ENCODE measurements around the gene PLEK.

- no peak for TF ChIP-seq TAF1 (IDR thresholded peaks at IDR 0.05; ENCODE audit: low read depth)
- TF ChIP-seq CTCF (IDR thresholded peaks at IDR 0.05; ENCODE audit: poor library complexity, severe bottlenecking): no peak
- no peak for TF ChIP-seq EP300 (conservative IDR thresholded peaks at IDR 0.05; ENCODE audit: poor library complexity, severe bottlenecking)
- no peak for TF ChIP-seq POLR2AphosphoS5 (IDR thresholded peaks at IDR 0.05)
- no peak for TF ChIP-seq EZH2 (IDR thresholded peaks at IDR 0.05; ENCODE audit: borderline replicate concordance, insufficient read depth, low read length, poor library complexity, severe bottlenecking)
- no peak for TF ChIP-seq SMC3 (conservative IDR thresholded peaks at IDR 0.05; ENCODE audit: poor library complexity)
- no peak for TF ChIP-seq RAD21 (conservative IDR thresholded peaks at IDR 0.05)
Measured at GRCh38 chr2:68396093-68396492, 31.0 kb downstream of the PLEK start.
